HG03039 (cell line): Measurements from ENCODE around the gene SF3B4.
"Not testable (repeated sequence)": the region's sequence is repeated elsewhere in the genome, so short reads cannot be mapped to it uniquely, and the experiment has no call there.

Experiments
- ATAC-seq: cut with Tn5 transposase; IDR thresholded peaks from one replicate; pipeline ENCODE4 v1.9.1; 2021; ENCODE audit warnings: mild to moderate bottlenecking, moderate library complexity; ENCODE audit not compliant: unreplicated experiment

SF3B4 gene

GRCh38 chr1:149888247-149888998 is 39.2 kb downstream of the SF3B4 start:
- ATAC-seq, result peak; percentile 22

GRCh38 chr1:149887456-149888246 is 40.0 kb downstream of the SF3B4 start:
- peak; percentile 39 for ATAC-seq

DNA sequence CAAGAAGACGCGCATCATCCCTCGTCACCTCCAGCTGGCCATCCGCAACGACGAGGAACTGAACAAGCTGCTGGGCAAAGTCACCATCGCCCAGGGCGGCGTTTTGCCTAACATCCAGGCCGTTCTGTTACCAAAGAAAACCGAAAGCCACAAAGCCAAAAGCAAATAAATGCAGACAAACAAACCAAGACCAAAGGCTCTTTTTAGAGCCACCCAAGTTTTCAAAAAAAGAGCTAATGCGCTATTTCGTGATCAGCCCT is 40.5 kb downstream of the SF3B4 start:
- ATAC-seq, result not testable (repeated sequence)

DNA sequence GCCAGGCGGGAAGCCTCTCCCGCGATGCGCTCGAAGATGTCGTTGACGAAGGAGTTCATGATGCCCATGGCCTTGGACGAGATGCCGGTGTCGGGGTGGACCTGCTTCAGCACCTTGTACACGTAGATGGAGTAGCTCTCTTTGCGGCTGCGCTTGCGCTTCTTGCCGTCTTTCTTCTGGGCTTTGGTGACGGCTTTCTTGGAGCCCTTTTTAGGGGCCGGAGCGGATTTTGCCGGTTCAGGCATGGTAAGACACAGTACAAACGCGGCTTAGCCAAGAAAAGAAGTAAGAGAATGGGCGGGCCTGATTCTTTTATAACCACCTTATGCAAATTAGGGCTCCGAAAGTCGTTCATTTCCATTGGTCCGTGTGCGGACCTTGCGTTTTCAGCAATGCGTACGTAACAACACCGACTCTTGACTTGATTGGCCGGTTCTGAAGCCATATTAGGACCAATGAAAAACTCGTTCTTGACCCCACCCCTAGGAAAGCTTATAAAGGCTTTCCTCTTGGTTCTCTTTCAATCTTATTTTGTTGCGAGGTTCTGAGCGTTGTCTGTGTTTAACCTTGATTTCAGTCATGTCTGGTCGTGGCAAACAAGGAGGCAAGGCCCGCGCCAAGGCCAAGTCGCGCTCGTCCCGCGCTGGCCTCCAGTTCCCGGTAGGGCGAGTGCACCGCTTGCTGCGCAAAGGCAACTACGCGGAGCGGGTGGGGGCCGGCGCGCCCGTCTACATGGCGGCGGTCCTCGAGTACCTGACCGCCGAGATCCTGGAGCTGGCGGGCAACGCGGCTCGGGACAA is 41.0 kb downstream of the SF3B4 start:
- peak; percentile 51 for ATAC-seq

DNA sequence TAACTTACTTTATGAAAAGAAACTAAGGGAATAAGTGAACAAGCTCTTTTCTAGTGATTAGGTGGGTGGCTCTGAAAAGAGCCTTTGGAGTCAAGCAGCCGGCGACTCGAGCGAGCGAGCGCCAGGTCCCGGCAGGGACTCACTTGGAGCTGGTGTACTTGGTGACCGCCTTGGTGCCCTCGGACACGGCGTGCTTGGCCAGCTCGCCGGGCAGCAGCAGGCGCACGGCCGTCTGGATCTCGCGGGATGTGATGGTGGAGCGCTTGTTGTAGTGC is 41.5 kb downstream of the SF3B4 start:
- not testable (repeated sequence) for ATAC-seq

DNA sequence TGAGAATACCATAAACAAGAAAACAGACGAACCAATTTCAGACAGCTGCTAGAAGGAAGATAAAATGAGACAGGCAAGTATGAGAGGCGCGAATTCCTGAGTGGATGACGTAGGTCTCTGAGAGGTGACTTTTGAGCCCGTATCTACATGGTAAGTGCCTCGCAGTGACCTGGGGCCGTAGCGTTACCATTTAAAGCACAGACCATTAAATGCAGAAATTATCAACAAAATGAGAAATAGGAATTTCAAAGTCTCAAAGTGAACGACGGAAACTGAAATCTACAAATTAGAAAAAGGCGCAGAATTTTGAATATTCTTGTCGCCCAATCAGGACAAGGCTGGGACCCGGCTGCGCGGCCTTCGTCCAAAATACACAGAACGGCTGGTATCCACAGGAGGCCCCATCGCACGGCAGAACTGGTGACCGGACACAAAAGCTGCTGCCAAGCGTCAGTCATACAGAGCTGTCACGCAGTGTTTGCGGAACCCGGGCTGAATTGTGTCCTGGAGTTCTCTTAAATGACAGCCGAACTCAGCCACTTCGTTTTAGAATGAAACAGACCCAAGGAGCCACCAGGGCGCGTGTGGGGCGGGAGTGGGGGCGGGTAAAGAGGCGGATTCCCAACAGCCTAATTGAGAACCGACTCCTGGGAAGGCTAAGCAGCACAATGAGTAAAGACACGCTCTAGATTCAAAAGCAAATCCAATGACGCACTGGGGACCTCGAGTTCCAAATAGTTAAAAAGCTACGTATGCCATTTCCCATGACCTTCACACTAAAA is 42.1 kb downstream of the SF3B4 start:
- no peak for ATAC-seq

DNA sequence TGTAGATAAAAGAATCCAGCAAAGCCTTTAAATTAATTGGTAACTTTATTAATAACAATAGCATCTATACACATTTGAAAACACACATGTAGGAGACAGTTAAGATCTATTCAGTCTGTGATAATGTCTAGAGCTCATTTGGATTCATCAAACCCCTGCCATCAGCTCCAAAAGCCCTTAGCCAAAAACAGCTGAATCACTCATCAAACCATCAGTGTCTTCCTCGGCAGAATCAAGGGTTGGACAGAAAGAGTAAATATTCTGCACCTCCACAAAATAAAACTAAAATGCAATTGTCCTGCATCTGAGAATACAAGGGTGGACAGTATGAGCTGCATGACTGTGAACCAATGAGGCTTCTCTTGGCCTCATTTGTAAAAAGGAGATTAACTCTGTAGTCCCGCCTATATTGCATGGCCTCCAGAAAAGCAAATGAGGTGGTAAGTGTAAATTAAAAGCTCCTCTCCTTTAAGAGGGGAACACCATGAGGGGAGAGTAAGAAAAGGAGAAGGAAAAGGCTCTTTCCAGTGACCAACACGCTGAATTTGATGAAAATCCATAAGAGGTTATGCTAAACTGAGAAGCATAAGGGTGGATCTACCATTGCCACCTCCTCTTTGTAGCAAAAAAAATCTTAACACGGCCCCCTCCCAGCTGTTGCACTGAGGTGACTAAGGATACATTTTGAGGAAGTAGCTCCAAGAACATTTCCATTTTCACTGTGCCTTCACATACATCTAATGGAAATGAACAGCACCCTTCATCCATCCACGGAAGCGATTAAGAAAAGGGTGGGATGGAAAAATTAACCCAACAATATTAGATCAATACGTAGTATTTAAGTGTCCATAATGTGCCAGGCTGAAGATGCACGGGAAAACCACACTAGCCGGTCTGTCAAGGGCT is 42.9 kb downstream of the SF3B4 start:
- no peak for ATAC-seq

- ATAC-seq, result no peak
Measured at GRCh38 chr1:149883598-149884247, 43.9 kb downstream of the SF3B4 start.

- ATAC-seq, result no peak
Measured at GRCh38 chr1:149881876-149882275, 45.7 kb downstream of the SF3B4 start.

DNA sequence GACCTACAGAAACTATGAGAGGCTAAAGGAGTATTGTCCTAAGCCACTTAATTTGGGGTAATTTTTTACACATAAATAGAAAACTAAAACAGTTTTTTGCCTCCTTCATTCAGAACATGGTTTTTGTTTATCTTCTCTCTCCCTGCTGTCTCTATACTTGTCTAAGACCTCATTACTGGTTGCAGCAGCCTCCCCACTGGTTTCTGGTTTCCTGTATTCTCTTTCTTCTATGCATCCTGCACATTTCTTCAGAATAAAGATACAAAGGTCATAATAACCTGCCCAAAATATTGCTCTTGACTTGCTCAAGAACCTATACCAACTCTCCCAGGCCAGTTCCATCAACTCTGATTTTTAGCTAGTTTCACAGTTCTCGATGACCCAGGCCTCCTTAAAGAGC is 48.0 kb downstream of the SF3B4 start:
- no peak for ATAC-seq

GRCh38 chr1:149877211-149877946 is 50.2 kb downstream of the SF3B4 start:
- no peak for ATAC-seq
